Measurements from ENCODE around the gene LDHB.
"Not testable (repeated sequence)": the region's sequence is repeated elsewhere in the genome, so short reads cannot be mapped to it uniquely, and the experiment has no call there.

The LDHB gene

GRCh38 chr12:21677622-21678277, 20.1 kb upstream of the LDHB start:
- H3K36me3 ChIP-seq (ENCODE audit: insufficient read depth, low read length), result no peaks in the 10 kb centered on the region
- H3K27me3 ChIP-seq (ENCODE audit: control insufficient read depth in 1 of 2, insufficient read depth in 2 of 2, low read length in 2 of 2), result no peaks in the 10 kb centered on the region
- H3K27ac ChIP-seq (ENCODE audit: low read depth, low read length), result no peak overlapping the region
- H3K4me1 ChIP-seq (ENCODE audit: insufficient read depth, low read length), result peaks cover under 1% of the 10 kb centered on the region
- H3K4me3 ChIP-seq (ENCODE audit: low read depth in 1 of 2, low read length in 2 of 2), result no peak overlapping the region
- H3K9me3 ChIP-seq (ENCODE audit: low read length), result no peaks in the 10 kb centered on the region
- no peak overlapping the region for H3K9ac ChIP-seq (ENCODE audit: low read length)

GRCh38 chr12:21677204-21677603, 19.6 kb upstream of the LDHB start:
- no peak overlapping the region for H3K9ac ChIP-seq (ENCODE audit: low read length)
- H3K27me3 ChIP-seq (ENCODE audit: control insufficient read depth in 1 of 2, insufficient read depth in 2 of 2, low read length in 2 of 2), result no peaks in the 10 kb centered on the region
- H3K9me3 ChIP-seq (ENCODE audit: low read length), result no peaks in the 10 kb centered on the region
- no peak overlapping the region for H3K4me3 ChIP-seq (ENCODE audit: low read depth in 1 of 2, low read length in 2 of 2)
- H3K4me1 ChIP-seq (ENCODE audit: insufficient read depth, low read length), result no peaks in the 10 kb centered on the region
- no peak overlapping the region for H3K27ac ChIP-seq (ENCODE audit: low read depth, low read length)
- H3K36me3 ChIP-seq (ENCODE audit: insufficient read depth, low read length), result no peaks in the 10 kb centered on the region

GRCh38 chr12:21676776-21677175, 19.1 kb upstream of the LDHB start:
- H3K4me3 ChIP-seq (ENCODE audit: low read depth in 1 of 2, low read length in 2 of 2), result no peak overlapping the region
- H3K4me1 ChIP-seq (ENCODE audit: insufficient read depth, low read length), result no peaks in the 10 kb centered on the region
- no peaks in the 10 kb centered on the region for H3K36me3 ChIP-seq (ENCODE audit: insufficient read depth, low read length)
- no peak overlapping the region for H3K27ac ChIP-seq (ENCODE audit: low read depth, low read length)
- no peaks in the 10 kb centered on the region for H3K27me3 ChIP-seq (ENCODE audit: control insufficient read depth in 1 of 2, insufficient read depth in 2 of 2, low read length in 2 of 2)
- no peak overlapping the region for H3K9ac ChIP-seq (ENCODE audit: low read length)
- H3K9me3 ChIP-seq (ENCODE audit: low read length), result no peaks in the 10 kb centered on the region

- no peak overlapping the region for H3K27ac ChIP-seq (ENCODE audit: low read depth, low read length)
- H3K4me3 ChIP-seq (ENCODE audit: low read depth in 1 of 2, low read length in 2 of 2), result no peak overlapping the region
- H3K36me3 ChIP-seq (ENCODE audit: insufficient read depth, low read length), result no peaks in the 10 kb centered on the region
- no peaks in the 10 kb centered on the region for H3K4me1 ChIP-seq (ENCODE audit: insufficient read depth, low read length)
- no peaks in the 10 kb centered on the region for H3K9me3 ChIP-seq (ENCODE audit: low read length)
- no peaks in the 10 kb centered on the region for H3K27me3 ChIP-seq (ENCODE audit: control insufficient read depth in 1 of 2, insufficient read depth in 2 of 2, low read length in 2 of 2)
- H3K9ac ChIP-seq (ENCODE audit: low read length), result no peak overlapping the region
Observed at GRCh38 chr12:21675641-21676040, 18.0 kb upstream of the LDHB start.

- H3K4me3 ChIP-seq (ENCODE audit: low read depth in 1 of 2, low read length in 2 of 2), result no peak overlapping the region
- no peak overlapping the region for H3K27ac ChIP-seq (ENCODE audit: low read depth, low read length)
- no peaks in the 10 kb centered on the region for H3K4me1 ChIP-seq (ENCODE audit: insufficient read depth, low read length)
- no peaks in the 10 kb centered on the region for H3K9me3 ChIP-seq (ENCODE audit: low read length)
- H3K9ac ChIP-seq (ENCODE audit: low read length), result no peak overlapping the region
- no peaks in the 10 kb centered on the region for H3K36me3 ChIP-seq (ENCODE audit: insufficient read depth, low read length)
- H3K27me3 ChIP-seq (ENCODE audit: control insufficient read depth in 1 of 2, insufficient read depth in 2 of 2, low read length in 2 of 2), result no peaks in the 10 kb centered on the region
Observed at GRCh38 chr12:21675096-21675495, 17.5 kb upstream of the LDHB start.

GRCh38 chr12:21673830-21674552, 16.3 kb upstream of the LDHB start:
- not testable (repeated sequence) for H3K9me3 ChIP-seq (ENCODE audit: low read length); H3K27me3 ChIP-seq (ENCODE audit: control insufficient read depth in 1 of 2, insufficient read depth in 2 of 2, low read length in 2 of 2); H3K36me3 ChIP-seq (ENCODE audit: insufficient read depth, low read length); H3K4me3 ChIP-seq (ENCODE audit: low read depth in 1 of 2, low read length in 2 of 2); H3K27ac ChIP-seq (ENCODE audit: low read depth, low read length); H3K9ac ChIP-seq (ENCODE audit: low read length); H3K4me1 ChIP-seq (ENCODE audit: insufficient read depth, low read length)

- Histone ChIP-seq H3K4me1 (ENCODE audit: insufficient read depth, low read length) (no peaks in the 10 kb centered on the region), H3K27ac (ENCODE audit: low read depth, low read length) (no peak overlapping the region), H3K27me3 (ENCODE audit: control insufficient read depth in 1 of 2, insufficient read depth in 2 of 2, low read length in 2 of 2) (no peaks in the 10 kb centered on the region), H3K4me3 (ENCODE audit: low read depth in 1 of 2, low read length in 2 of 2) (no peak overlapping the region), H3K9me3 (ENCODE audit: low read length) (no peaks in the 10 kb centered on the region), H3K36me3 (ENCODE audit: insufficient read depth, low read length) (no peaks in the 10 kb centered on the region), H3K9ac (ENCODE audit: low read length) (no peak overlapping the region)
Observed at GRCh38 chr12:21672146-21672545, 14.5 kb upstream of the LDHB start.

- H3K4me3 ChIP-seq (ENCODE audit: low read depth in 1 of 2, low read length in 2 of 2), result no peak overlapping the region
- H3K4me1 ChIP-seq (ENCODE audit: insufficient read depth, low read length), result no peaks in the 10 kb centered on the region
- no peak overlapping the region for H3K9ac ChIP-seq (ENCODE audit: low read length)
- H3K27me3 ChIP-seq (ENCODE audit: control insufficient read depth in 1 of 2, insufficient read depth in 2 of 2, low read length in 2 of 2), result no peaks in the 10 kb centered on the region
- H3K27ac ChIP-seq (ENCODE audit: low read depth, low read length), result no peak overlapping the region
- no peaks in the 10 kb centered on the region for H3K36me3 ChIP-seq (ENCODE audit: insufficient read depth, low read length)
- no peaks in the 10 kb centered on the region for H3K9me3 ChIP-seq (ENCODE audit: low read length)
Observed at GRCh38 chr12:21666722-21667121, 9.1 kb upstream of the LDHB start.

GRCh38 chr12:21665816-21666215, 8.2 kb upstream of the LDHB start:
- no peaks in the 10 kb centered on the region for H3K4me1 ChIP-seq (ENCODE audit: insufficient read depth, low read length)
- H3K9me3 ChIP-seq (ENCODE audit: low read length), result no peaks in the 10 kb centered on the region
- H3K36me3 ChIP-seq (ENCODE audit: insufficient read depth, low read length), result no peaks in the 10 kb centered on the region
- no peak overlapping the region for H3K4me3 ChIP-seq (ENCODE audit: low read depth in 1 of 2, low read length in 2 of 2)
- H3K27me3 ChIP-seq (ENCODE audit: control insufficient read depth in 1 of 2, insufficient read depth in 2 of 2, low read length in 2 of 2), result no peaks in the 10 kb centered on the region
- H3K27ac ChIP-seq (ENCODE audit: low read depth, low read length), result no peak overlapping the region
- H3K9ac ChIP-seq (ENCODE audit: low read length), result no peak overlapping the region

GRCh38 chr12:21662122-21662792, 4.6 kb upstream of the LDHB start:
- no peaks in the 10 kb centered on the region for H3K4me1 ChIP-seq (ENCODE audit: insufficient read depth, low read length)
- no peak overlapping the region for H3K9ac ChIP-seq (ENCODE audit: low read length)
- no peaks in the 10 kb centered on the region for H3K36me3 ChIP-seq (ENCODE audit: insufficient read depth, low read length)
- H3K4me3 ChIP-seq (ENCODE audit: low read depth in 1 of 2, low read length in 2 of 2), result no peak overlapping the region
- no peaks in the 10 kb centered on the region for H3K9me3 ChIP-seq (ENCODE audit: low read length)
- H3K27ac ChIP-seq (ENCODE audit: low read depth, low read length), result no peak overlapping the region
- H3K27me3 ChIP-seq (ENCODE audit: control insufficient read depth in 1 of 2, insufficient read depth in 2 of 2, low read length in 2 of 2), result no peaks in the 10 kb centered on the region

GRCh38 chr12:21661396-21662093, 3.9 kb upstream of the LDHB start:
- not testable (repeated sequence) for H3K9ac ChIP-seq (ENCODE audit: low read length); H3K4me3 ChIP-seq (ENCODE audit: low read depth in 1 of 2, low read length in 2 of 2); H3K27me3 ChIP-seq (ENCODE audit: control insufficient read depth in 1 of 2, insufficient read depth in 2 of 2, low read length in 2 of 2); H3K27ac ChIP-seq (ENCODE audit: low read depth, low read length); H3K36me3 ChIP-seq (ENCODE audit: insufficient read depth, low read length); H3K4me1 ChIP-seq (ENCODE audit: insufficient read depth, low read length); H3K9me3 ChIP-seq (ENCODE audit: low read length)
